Measurements from ENCODE around the gene PRKCZ.
"Not testable (repeated sequence)": the region's sequence is repeated elsewhere in the genome, so short reads cannot be mapped to it uniquely, and the experiment has no call there.

PRKCZ gene

DNA sequence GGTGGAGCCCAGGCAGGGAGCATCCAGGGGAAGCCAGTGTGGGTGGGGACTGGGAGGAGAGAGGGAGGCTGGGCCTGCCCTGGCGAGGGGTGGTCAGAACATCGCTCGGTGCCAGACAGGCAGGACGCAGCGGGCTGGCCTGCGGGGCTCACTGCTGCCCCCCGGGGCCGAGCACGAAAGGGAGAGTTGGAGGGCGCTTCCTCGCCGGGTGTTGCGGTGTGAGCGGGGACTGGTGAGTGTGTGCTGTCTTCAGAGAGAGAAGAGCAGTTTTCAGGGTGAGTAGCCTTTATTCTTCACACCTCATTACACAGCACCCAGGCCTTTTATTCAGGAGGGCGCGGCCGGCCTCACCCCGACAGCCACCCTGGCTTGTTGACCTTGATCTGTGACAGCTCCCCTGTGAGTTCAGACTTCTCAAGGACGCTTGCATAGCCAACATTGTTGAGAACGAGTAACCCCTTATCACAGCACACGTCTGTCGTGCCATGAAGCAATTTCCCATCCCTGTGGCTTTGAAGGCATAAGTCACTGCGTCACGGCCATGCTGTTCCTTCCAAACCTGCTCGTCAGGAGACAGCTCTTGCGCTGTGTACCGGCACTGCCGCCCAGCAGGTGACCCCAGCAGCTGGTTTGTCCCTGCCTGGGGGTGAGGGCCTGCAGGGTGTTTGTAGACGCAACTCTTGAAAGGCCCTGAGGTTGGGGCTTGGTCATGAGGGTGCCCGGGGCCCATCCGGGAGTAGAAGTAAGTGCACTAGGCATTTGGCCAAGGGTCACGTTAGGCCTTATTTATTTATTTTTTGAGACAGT, 54.6 kb downstream of the PRKCZ start:
- no peak for DNase-seq

DNA sequence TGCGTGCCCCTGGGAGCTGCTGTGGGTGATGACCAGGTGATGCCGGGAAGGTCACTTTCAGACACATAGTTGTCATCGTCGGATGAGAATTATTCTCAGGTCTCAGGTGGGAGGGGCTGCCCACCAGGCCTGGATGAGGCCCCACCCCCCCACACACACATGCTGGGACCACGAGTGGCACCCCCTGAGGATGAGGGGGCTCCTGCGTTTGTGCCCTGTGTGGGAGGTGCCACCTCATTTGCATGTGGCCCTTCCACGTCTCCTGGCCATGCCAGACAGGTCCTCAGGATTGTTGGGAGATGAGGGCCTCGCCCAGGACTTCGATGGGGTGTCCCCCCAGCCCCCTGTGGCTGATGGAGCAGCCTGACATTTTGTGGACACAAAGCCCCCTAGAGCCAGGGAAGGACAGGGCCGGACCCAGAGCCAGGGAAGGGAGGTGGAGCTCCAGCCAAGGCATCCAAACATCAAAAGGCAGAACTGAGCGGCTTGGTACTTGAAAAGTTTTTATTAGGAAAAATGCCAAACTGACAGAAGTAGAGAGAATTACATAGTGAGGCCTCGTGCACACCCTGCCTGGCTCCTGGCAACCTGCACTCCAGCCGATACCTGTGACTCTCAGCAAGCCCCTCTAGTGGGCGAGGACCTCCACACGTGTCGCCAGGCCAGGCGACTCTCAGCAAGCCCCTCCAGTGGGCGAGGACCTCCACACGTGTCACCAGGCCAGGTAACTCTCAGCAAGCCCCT, 55.7 kb downstream of the PRKCZ start:
- no peak for DNase-seq

DNA sequence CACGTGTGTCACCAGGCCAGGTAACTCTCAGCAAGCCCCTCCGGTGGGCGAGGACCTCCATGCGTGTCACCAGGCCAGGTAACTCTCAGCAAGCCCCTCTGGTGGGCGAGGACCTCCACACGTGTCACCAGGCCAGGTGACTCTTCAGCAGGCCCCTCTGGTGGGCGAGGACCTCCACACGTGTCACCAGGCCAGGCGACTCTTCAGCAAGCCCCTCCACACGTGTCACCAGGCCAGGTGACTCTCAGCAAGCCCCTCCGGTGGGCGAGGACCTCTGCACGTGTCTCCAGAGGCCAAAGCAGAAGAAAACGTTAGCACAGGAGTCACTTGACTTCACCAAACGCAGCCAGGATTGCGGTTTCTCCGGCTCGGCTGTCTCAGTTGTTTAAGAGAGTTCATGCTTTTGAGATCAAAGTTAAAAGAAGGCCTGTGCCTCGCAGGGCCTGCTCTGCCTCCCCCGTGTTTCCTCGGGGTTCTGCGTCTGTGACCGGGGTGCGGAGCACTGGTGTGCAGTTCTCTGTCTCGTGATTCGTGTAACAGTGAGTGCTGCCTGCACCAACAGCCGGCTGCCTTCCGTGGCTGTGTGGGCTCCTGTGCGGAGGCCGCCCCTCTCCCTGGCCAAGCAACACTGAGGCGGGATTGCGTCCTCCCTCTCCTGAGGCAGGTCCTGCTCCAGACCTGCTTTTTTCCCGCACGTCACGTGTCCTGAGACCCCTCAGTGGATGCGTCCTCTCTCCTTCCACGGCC, 56.6 kb downstream of the PRKCZ start:
- no peak for DNase-seq

DNA sequence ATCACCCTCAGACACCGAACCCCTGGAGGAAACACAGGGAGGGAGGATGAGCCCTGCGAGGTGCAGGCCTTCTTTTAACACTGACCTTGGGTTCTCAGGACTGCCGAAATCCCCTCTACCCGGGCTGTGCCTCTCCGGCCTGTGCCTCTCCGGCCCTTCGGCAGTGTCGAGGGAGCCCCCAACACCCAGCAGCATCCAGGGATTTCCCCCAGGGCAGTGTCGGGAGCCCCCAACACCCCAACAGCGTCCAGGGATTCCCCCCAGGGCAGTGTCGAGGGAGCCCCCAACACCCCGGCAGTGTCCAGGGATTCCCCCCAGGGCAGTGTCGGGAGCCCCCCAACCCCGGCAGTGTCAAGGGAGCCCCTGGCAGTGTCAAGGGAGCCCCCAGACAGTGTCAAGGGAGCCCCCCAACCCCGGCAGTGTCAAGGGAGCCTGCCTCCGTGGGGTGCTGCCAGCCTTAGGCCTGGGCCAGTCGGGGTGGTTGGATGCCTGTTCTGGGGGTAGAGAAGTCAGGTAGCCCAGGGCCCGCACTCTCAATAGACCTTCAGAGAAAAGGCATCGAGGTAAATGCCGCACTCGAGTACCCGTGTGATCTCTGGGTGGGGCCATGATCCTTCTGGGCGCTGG, 57.5 kb downstream of the PRKCZ start:
- no peak for DNase-seq

DNA sequence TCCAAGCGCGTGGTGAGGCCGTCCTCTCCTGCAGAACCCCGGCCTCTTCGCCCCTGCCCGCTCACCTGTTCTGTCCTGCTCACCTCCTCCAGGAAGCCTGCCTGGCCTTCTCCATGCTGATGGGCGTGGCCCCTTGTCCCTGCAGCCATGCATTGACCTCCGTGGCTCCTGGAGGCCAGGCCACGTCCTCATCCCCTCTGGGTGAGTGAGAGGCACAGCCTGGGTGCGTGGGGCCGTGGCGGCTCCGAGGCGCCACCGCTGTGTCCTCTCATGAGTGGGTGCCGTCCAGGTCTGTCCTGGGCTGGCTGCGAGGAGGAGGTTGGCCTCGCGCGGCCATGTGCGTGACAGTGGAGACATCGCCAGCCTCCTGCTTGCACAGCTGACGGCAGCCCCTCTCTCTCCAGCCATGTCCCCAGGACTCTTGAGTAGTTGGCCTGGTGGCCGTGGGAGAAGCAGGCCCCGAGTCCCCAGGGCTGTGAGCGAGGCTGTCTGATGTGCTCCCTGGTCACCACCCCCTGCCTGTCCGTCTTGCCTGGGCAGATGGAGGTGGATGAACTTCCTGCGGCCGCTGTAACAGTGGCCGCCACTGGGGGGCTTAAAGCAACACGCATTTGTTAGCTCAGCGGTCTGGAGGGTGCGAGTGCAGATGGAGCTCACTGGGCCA, 58.1 kb downstream of the PRKCZ start:
- peak; percentile 12 to 24 for DNase-seq

DNA sequence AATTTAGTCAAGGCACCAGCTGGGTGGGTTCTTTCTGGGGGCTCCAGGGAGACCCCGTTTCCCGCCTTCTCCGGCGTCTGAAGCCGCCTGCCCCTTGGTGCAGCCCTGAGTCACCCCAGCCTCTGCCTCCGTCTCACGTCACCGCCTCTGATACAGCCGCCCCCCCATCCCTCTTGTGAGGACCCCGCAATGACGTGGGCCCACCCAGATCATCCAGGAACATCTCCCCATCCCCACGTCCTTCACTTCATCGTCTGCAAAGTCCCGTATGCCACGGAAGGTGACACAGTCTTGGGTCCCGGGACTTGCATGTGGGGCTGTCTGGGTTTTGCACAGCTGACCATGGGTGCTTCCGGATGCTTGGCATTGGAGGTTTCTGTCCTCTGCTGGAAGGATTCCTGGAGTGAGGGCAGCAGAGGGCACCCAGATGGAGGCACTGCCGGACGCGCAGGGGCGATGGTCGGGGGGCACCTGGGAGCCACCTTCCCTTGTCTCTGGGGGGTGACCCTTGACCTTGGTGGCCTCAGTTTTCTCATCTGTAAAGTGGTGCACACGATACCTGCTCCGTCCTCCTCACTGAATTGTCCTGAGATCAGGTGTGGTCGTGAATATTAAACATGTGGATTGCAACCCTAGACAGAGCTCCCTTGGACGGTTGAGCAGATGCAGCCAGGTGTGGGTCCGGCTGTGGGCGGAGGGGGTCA, 58.8 kb downstream of the PRKCZ start:
- DNase-seq: no peak

DNA sequence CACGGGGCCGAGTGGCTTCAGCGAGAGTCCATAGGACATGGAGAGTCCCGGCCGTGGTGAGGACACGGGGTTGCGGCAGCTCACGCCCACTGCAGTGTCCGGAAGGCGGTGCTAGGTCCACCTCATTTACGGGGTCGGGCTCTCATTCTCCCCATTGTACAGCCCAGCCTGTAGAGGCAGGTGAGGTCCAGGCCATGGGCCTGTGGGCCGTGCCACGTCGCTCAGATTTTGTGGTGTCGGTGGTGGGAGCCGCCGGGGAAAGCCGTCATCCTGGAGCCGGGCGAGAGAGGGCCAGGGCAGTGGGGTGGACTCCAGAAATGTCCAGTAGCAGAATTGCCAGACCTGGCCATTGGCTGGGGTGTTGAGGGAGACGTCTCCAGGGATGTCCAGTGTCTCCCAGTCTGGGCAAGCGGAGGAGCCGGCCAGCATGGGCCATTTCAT, 59.4 kb downstream of the PRKCZ start:
- no peak for DNase-seq

DNA sequence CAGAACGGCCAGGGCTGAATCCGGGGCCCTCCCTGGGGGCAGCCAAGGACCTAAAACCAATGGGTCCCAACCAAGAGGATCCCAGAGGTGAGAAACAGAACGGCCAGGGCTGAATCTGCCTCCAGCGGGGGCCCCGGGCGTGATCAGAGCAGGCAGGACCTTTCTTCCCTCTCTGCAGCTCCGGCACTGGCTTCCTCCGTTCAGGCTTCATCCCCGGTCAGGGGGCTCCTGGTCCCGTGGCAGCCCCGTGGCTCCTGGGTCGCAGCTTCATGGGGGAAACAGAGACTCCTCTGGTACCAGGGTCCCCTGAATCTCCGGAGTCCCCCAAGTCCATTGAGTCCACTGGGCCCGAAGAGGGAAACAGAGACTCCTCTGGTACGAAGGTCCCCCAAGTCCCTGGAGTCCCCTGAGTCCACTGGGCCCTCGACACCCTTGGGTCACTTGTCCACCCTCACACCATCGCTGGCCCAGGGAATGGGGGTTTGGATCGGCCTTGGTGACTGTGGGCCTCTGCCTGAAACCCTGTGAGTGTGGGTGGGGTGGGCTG, 60.1 kb downstream of the PRKCZ start:
- no peak for DNase-seq

DNA sequence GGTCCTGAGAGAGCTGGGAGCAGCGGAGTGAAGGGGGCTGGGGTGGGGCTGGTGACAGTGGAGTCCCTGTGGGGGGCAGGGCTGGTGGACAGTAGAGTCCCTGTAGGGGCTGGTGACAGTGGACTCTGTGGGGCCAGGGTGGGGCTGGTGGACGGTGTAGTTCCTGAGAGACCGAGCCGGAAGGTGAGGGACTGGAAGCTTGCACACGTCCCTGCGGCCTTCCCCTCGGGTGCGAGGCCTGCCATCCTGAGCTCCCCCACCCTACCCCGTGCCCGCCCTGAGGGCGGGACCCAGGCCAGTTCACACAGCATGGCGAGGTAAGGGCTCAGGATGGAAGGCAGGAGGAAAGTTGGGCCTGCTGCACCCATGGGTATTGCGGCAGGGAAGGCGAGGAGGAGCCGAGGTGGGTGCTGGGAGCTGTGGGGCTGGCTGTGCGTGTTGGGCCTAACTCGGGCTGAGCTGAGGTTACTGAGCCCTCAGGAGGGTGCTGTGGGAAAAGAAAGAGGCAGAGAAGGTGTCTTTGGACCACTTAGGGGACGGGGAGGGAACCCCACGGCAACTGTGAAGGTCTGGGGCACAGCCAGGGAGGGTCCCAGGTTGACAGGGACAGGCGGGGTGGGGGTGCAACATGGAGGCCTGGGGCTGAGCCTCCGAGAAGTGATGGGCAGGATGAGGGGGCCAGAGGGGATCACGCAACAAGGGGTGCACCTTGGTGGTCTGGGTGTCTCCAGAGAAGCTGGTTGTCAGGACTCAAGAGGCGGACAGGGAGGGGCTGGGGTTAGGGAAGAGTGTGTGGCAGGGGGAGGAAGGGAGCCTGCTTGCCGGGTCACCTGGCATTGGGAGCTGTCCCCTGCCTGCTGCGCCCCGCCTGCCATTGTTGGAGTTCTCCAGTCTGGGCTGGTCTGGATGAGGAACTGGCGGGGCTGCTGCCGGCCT, 60.8 kb downstream of the PRKCZ start:
- no peak for DNase-seq

DNA sequence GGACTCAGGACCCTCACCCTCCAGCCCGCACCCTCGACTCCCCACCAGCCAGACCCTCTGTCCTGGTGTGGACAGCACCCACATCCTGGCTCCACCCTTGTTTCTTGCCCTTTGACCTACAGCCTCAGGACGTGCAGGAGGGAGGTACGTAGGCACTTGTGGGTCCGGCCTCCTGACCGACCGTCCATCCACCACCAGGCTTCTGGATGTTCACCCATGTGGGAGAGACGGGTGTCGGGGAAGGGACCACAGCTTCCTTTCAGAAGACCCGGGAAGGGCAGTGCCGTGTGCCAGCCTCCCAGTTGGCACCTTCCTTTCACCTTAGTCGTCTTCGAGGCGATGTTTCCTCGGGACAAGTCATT, 61.4 kb downstream of the PRKCZ start:
- DNase-seq: no peak

DNA sequence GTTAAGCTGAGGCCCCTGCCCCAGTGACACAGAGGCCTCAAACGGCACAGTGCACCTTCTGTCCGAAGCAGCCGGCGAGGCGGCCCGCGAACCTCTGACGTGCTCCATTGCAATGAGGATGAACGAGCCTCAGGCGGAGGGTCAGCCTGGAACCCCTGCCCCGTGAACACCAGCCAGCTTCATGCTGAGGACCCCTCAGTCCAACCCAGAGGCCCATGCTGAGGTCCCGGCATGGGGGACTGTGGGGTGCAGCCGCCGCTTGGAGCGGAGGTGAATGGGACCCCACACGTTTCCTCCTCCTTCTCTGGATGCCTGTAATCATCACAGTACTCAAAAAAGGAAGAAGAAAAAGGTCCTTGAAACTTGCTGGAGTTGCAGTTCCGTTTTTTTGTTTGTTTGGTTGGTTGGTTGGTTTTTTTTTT, 62.1 kb downstream of the PRKCZ start:
- DNase-seq: peak in 1 of 2 experiments; percentile 22

DNA sequence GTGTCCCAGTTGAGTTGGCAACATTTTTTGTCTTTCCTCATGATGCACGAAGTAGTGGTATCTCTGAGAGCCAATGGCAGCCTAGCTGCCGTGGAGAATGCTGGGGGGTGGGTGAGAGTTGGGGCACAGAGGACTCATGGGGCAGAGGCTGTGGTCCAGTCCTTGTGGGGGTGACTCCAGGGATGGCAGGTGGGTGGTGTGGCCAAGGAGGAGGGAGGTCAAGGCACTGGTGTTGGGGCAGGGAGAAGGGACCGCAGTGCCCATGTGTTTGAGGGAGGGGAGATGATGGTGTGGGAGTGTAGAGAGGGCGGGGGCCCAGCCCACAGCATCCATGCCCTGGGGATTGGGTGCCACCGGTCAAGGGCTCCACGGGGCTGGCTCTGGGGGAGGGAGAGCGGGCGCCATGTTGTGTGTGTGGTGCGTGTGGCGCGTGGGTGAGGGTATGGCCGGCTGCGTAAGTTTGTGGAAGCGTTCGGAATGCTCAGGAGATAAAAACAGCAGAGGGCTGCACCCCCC, 63.5 kb downstream of the PRKCZ start:
- DNase-seq: no peak

DNA sequence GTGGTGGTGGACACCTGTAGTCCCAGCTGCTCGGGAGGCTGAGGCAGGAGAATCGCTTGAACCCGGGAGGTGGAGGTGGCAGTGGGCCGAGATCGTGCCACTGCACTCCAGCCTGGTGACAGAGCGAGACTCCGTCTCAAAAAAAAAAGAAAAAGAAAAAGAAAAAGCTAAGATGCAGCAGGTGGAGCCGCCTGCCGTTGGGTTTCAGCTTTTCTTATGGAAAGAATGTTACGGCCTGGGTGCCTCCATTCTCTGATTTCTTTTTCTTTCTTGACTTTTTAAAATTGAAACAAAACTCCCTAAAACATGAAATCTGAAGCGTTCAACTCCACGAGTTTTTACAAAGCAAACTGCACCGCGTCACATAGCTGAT, 64.4 kb downstream of the PRKCZ start:
- DNase-seq: not testable (repeated sequence)

DNA sequence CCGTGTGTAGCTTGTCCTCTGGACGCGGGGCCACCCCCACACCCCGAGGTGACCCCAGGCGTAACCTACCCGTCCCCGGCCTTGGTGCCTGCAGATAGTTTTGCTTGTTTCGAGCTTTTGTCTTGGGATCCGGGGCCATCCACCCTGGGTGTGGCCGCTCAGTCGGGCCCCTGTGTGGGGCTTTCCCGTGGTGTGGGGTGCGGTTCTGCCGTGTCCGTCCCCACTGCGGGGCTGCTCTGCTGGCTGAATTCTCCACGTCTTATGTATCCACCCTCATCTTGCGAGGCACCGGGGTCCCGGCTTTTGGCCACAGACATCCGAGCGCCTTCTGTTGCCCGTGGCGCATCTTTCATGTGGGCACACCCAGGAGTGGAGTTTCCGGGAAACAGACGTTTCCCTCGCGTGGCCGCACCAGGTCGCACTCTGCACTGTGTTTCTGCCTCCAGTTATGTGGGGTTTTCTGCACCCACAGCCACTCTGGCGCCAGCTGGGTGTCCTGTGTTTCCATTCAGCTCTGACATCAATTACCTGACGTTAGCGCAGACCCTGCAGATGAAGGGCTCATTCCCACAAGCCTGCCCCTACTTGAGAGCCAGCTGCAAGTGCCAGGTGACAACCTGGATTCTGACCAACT, 64.9 kb downstream of the PRKCZ start:
- DNase-seq: no peak

DNA sequence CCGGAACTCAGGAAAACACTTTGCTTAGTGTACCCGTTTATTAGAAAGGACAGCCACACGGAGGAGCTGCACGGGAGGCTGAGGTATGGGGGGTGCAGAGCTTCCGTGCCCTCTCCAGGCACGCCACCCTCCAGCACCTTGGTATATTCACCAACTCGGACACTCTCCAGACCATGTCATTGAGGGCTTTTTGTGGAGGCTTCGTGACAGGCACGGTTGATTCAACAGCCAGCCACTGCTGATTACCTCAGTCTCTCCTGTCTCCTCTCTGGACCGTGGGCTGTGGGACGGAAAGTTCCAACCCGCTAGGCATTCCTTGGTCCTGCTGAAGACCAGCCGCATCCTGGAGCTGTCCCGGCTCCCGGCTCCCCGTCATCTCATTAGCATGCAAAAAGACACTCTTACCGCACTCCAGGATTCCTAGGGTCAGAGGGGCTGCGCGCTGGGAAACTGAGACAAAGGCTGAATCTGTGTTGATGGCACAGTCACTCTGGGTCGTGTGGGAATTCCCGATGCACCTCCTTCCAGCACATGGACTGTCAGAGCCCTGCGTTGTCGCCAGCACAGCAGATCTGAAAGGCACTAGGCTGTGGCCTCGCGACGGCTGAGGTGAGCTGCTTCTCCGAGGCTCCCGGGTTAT, 65.6 kb downstream of the PRKCZ start:
- no peak for DNase-seq

DNA sequence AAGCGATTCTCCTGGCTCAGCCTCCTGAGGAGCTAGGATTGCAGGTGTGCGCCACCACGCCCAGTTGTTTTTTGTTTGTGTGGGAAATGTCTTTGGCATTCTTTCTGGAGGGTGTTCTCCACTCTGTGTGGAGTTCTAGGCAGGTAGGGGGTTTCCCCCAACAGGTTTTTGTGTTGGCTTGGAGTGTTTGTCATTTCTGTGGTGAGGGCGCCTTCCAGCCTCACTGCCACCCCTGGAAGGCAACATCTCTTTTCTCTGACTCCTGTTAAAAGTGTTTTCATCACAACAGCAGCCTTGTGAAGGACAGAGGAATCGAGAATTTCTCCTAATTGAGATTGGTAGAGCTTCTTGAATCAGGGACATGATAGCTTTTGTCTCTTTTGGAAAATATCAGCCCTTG, 69.7 kb downstream of the PRKCZ start:
- DNase-seq: no peak

DNA sequence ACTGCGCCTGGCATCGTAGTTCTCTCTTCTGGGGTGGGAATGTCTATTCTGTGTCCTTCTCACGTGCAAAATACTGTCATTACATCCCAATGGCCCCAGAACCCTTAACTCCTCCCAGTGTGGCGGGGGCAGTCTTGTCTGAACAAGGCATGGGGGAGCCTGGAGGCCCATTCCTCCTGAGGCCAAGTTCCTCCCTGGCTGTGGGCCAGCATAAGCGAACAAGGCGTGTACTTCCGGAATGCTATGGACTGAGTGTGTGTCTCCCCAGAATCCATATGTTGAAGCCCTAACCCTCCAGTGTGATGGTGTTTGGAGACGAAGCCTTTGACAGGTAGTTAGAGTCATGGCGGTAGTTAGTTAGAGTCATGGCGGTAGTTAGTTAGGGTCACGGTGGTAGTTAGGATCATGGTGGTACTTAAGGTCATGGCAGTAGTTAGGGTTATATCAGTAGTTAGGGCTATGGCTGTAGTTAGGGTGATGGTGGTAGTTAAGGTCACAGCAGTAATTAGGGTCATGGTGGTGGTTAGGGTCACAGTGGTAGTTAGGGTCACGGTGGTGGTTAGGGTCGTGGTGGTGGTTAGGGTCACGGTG, 71.0 kb downstream of the PRKCZ start:
- no peak for DNase-seq

DNA sequence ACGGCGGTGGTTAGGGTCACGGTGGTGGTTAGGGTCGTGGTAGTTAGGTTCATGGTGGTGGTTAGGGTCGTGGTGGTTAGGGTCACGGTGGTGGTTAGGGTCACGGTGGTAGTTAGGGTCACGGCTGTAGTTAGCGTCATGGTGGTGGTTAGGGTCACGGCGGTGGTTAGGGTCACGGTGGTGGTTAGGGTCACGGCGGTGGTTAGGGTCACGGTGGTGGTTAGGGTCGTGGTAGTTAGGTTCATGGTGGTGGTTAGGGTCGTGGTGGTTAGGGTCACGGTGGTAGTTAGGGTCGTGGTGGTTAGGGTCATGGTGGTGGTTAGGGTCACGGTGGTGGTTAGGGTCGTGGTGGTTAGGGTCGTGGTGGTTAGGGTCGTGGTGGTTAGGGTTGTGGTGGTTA, 71.6 kb downstream of the PRKCZ start:
- DNase-seq: not testable (repeated sequence)

Measured in Kasumi-1 (cell line).